Skin epidermis (tissue), 12 donors: ENCODE measurements around the gene MME.
"Not testable (repeated sequence)": the region's sequence is repeated elsewhere in the genome, so short reads cannot be mapped to it uniquely, and the experiment has no call there.

Experiments
- H3K27ac ChIP-seq, 21 experiments: fragments of 200-600 bp; sonication (generic) in 11 of 21; one replicate each; pipeline ENCODE4 v1.5.0; 2020; ENCODE audit warnings: mild to moderate bottlenecking in 3 of 21, inconsistent platforms in 2 of 21, moderate library complexity in 2 of 21
- H3K4me3 ChIP-seq, 7 experiments: fragments of 200-600 bp; sonication (generic) in 2 of 7; one replicate each; pipeline ENCODE4 v1.5.0; 2020; ENCODE audit warnings: inconsistent platforms in 2 of 7, mild to moderate bottlenecking in 2 of 7, moderate library complexity in 1 of 7

Gene MME

GRCh38 chr3:155131104-155131503 lies 51.0 kb downstream of the MME start:
- Histone ChIP-seq H3K27ac (peak overlapping the region in 2 of 21 experiments; percentile 46 to 63), H3K4me3 (no peak overlapping the region)

- H3K27ac ChIP-seq, H3K4me3 ChIP-seq: not testable (repeated sequence)
These were observed 54.2 kb downstream of the MME start for GRCh38 chr3:155134311-155134710.

GRCh38 chr3:155135003-155135402 lies 54.9 kb downstream of the MME start:
- no peak overlapping the region for H3K27ac ChIP-seq
- no peak overlapping the region for H3K4me3 ChIP-seq

GRCh38 chr3:155138677-155139076 lies 58.6 kb downstream of the MME start:
- no peak overlapping the region for H3K4me3 ChIP-seq
- no peak overlapping the region for H3K27ac ChIP-seq

- no peak overlapping the region for H3K27ac ChIP-seq
- no peak overlapping the region for H3K4me3 ChIP-seq
These were observed 67.5 kb downstream of the MME start for GRCh38 chr3:155147588-155147987.

- Histone ChIP-seq H3K27ac (no peak overlapping the region), H3K4me3 (no peak overlapping the region)
These were observed 69.4 kb downstream of the MME start for GRCh38 chr3:155149494-155149893.

GRCh38 chr3:155153242-155154186 lies 73.4 kb downstream of the MME start:
- H3K27ac ChIP-seq: no peak overlapping the region
- no peak overlapping the region for H3K4me3 ChIP-seq

- no peak overlapping the region for H3K27ac ChIP-seq
- no peak overlapping the region for H3K4me3 ChIP-seq
These were observed 74.1 kb downstream of the MME start for GRCh38 chr3:155154255-155154654.

- Histone ChIP-seq H3K4me3 (no peak overlapping the region), H3K27ac (no peak overlapping the region)
These were observed 78.4 kb downstream of the MME start for GRCh38 chr3:155158346-155159037.

GRCh38 chr3:155159301-155159700 lies 79.2 kb downstream of the MME start:
- H3K27ac ChIP-seq: no peak overlapping the region

GRCh38 chr3:155161640-155162292 lies 81.6 kb downstream of the MME start:
- Histone ChIP-seq H3K27ac (no peak overlapping the region), H3K4me3 (no peak overlapping the region)

More at GRCh38 chr3:155159301-155159700, 79.2 kb downstream of the MME start:
- no peak overlapping the region for H3K4me3 ChIP-seq

- Histone ChIP-seq H3K4me3 (no peak overlapping the region), H3K27ac (no peak overlapping the region)
These were observed 84.2 kb downstream of the MME start for GRCh38 chr3:155164306-155164705.

- H3K4me3 ChIP-seq: no peak overlapping the region
These were observed 86.3 kb downstream of the MME start for GRCh38 chr3:155166441-155166840.

GRCh38 chr3:155169197-155169596 lies 89.1 kb downstream of the MME start:
- no peak overlapping the region for H3K4me3 ChIP-seq
- no peak overlapping the region for H3K27ac ChIP-seq

More at GRCh38 chr3:155166441-155166840, 86.3 kb downstream of the MME start:
- no peak overlapping the region for H3K27ac ChIP-seq

GRCh38 chr3:155173771-155174170 lies 93.7 kb downstream of the MME start:
- Histone ChIP-seq H3K4me3 (no peak overlapping the region), H3K27ac (no peak overlapping the region)

GRCh38 chr3:155178810-155179436 lies 98.8 kb downstream of the MME start:
- H3K27ac ChIP-seq: no peak overlapping the region
- H3K4me3 ChIP-seq: no peak overlapping the region

- no peak overlapping the region for H3K27ac ChIP-seq
- no peak overlapping the region for H3K4me3 ChIP-seq
These were observed 99.3 kb downstream of the MME start for GRCh38 chr3:155179437-155179827.

- H3K4me3 ChIP-seq: no peak overlapping the region
- no peak overlapping the region for H3K27ac ChIP-seq
These were observed 100.0 kb downstream of the MME start for GRCh38 chr3:155179966-155180757.

GRCh38 chr3:155182467-155182866 lies 102.3 kb downstream of the MME start:
- H3K4me3 ChIP-seq: no peak overlapping the region
- H3K27ac ChIP-seq: no peak overlapping the region
